Type B pancreatic cell (in vitro differentiated cells): ENCODE data around the gene CES3. TPM values are rescaled to one million over a fixed set of nuclear protein-coding genes. Genes with fewer than 3 reads are reported as not detected.
"Not testable (repeated sequence)": the region's sequence is repeated elsewhere in the genome, so short reads cannot be mapped to it uniquely, and the experiment has no call there.

Experiments used
- DNase-seq: peaks from one replicate; pipeline ENCODE4 v3.0.0; 2021; ENCODE audit warnings: mixed read lengths; ENCODE audit not compliant: unreplicated experiment; ENCODE audit errors: extremely low spot score
- H3K27ac Mint-ChIP-seq: 2 replicates; pipeline ENCODE4 v1.8.0; 2021; ENCODE audit warnings: mild to moderate bottlenecking, mixed read lengths
- H3K27me3 Mint-ChIP-seq: 2 replicates; pipeline ENCODE4 v1.8.0; 2021; ENCODE audit warnings: mixed read lengths
- H3K36me3 Mint-ChIP-seq: 2 replicates; pipeline ENCODE4 v1.8.0; 2021; ENCODE audit warnings: mixed read lengths
- H3K4me1 Mint-ChIP-seq: one replicate; pipeline ENCODE4 v1.8.0; 2021; ENCODE audit warnings: mixed read lengths; ENCODE audit not compliant: unreplicated experiment
- H3K4me3 Mint-ChIP-seq: 2 replicates; pipeline ENCODE4 v1.8.0; 2021; ENCODE audit warnings: mild to moderate bottlenecking, mixed read lengths
- H3K9me3 Mint-ChIP-seq: 2 replicates; pipeline ENCODE4 v1.8.0; 2021; ENCODE audit warnings: mixed read lengths
- CTCF ChIP-seq: fragments of 200-600 bp; sonication (generic); conservative IDR thresholded peaks from 2 replicates; pipeline ENCODE4 v1.5.0; 2021; ENCODE audit warnings: antibody characterized with exemption, mild to moderate bottlenecking
- total RNA-seq: library from RNA; stranded (reverse); gene quantifications from 2 replicates; pipeline ENCODE4 v1.2.1, GENCODE V29; 2021; ENCODE audit warnings: low replicate concordance

CES3 gene
- total RNA-seq, 1 donor from 2014 or later, result 1.1 TPM

GRCh38 chr16:66968847-66969246 is 7.8 kb downstream of the CES3 start:
- no peaks in the 10 kb centered on the region for H3K36me3 Mint-ChIP-seq
- no peaks in the 10 kb centered on the region for H3K9me3 Mint-ChIP-seq
- no peak overlapping the region for H3K4me3 Mint-ChIP-seq
- no peaks in the 10 kb centered on the region for H3K4me1 Mint-ChIP-seq
- no peak for DNase-seq
- H3K27me3 Mint-ChIP-seq, result peaks cover 19% of the 10 kb centered on the region
- no peak for TF ChIP-seq CTCF
- H3K27ac Mint-ChIP-seq, result no peak overlapping the region

GRCh38 chr16:66970775-66971720 is 10.0 kb downstream of the CES3 start:
- TF ChIP-seq CTCF, result no peak
- Mint-ChIP-seq H3K4me1 (peaks cover 5% of the 10 kb centered on the region), H3K4me3 (no peak overlapping the region), H3K27ac (no peak overlapping the region), H3K9me3 (no peaks in the 10 kb centered on the region), H3K36me3 (no peaks in the 10 kb centered on the region), H3K27me3 (peaks cover 9% of the 10 kb centered on the region)
- DNase-seq, result no peak

- H3K27ac Mint-ChIP-seq, result no peak overlapping the region
- no peak for TF ChIP-seq CTCF
- peaks cover 5% of the 10 kb centered on the region for H3K4me1 Mint-ChIP-seq
- no peaks in the 10 kb centered on the region for H3K9me3 Mint-ChIP-seq
- no peaks in the 10 kb centered on the region for H3K36me3 Mint-ChIP-seq
- DNase-seq, result no peak
- H3K27me3 Mint-ChIP-seq, result peaks cover 8% of the 10 kb centered on the region
- H3K4me3 Mint-ChIP-seq, result no peak overlapping the region
Observed at GRCh38 chr16:66972983-66973382, 11.9 kb downstream of the CES3 start.

- DNase-seq, result no peak
- Mint-ChIP-seq H3K4me3 (no peak overlapping the region), H3K27me3 (peaks cover 8% of the 10 kb centered on the region), H3K4me1 (peaks cover 5% of the 10 kb centered on the region), H3K36me3 (no peaks in the 10 kb centered on the region), H3K9me3 (no peaks in the 10 kb centered on the region), H3K27ac (no peak overlapping the region)
- TF ChIP-seq CTCF, result no peak
Observed at GRCh38 chr16:66973716-66974115, 12.7 kb downstream of the CES3 start.

GRCh38 chr16:66974156-66974931 is 13.3 kb downstream of the CES3 start:
- H3K27me3 Mint-ChIP-seq, H3K4me1 Mint-ChIP-seq, H3K9me3 Mint-ChIP-seq, H3K36me3 Mint-ChIP-seq, DNase-seq, H3K4me3 Mint-ChIP-seq, H3K27ac Mint-ChIP-seq: not testable (repeated sequence)

- H3K4me3 Mint-ChIP-seq, H3K27ac Mint-ChIP-seq, H3K36me3 Mint-ChIP-seq, DNase-seq, H3K9me3 Mint-ChIP-seq, H3K27me3 Mint-ChIP-seq, H3K4me1 Mint-ChIP-seq: not testable (repeated sequence)
Observed at GRCh38 chr16:66974932-66975246, 13.8 kb downstream of the CES3 start.
